ENCODE results near the gene CALY. TPM values are rescaled to one million over a fixed set of nuclear protein-coding genes. Genes with fewer than 3 reads are reported as not detected.

CALY gene
- total RNA-seq, 1 experiment from 2014 or later: not detected

DNA sequence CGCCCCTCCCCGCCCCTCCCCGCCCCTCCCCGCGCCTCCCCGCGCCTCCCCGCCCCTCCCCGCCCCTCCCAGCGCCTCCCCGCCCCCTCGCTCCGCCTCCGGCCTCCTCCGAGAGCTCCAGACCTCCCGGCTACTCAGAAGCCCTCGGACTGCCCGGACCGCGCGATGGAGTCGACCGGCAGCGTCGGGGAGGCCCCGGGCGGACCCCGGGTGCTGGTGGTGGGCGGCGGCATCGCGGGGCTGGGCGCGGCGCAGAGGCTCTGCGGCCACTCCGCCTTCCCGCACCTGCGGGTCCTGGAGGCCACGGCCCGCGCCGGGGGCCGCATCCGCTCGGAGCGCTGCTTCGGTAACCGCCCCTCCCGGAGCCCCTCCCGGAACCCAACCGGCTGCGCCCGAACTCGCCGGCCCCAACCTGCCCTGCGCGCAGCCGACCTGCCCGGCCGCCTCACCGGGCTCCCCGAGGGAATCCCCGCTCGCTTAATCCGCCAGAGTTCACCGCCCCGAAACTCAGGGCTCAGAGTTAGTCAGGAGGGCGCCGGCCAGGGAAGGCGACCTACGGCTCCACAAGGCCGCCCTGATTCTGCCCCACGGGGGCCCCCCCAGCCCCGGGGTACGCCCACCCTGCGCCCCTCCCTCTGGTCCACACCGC is 42.6 kb upstream of the CALY start, which contains the start of gene PAOX:
Gene PAOX, plus strand, starts transcription at position 111 of the 649 bp plus-strand sequence. Its CDS starts 55 bp downstream, at position 166.
- Histone ChIP-seq H3K36me3 (ENCODE audit: low read depth, low read length) (no peaks in the 10 kb centered on the region), H3K79me2 (ENCODE audit: low read length) (no peaks in the 10 kb centered on the region), H4K20me1 (ENCODE audit: low read length) (no peaks in the 10 kb centered on the region), H3K4me3 (ENCODE audit: low read length) (peak within 1 kb of the TSS; percentile 75), H2AFZ (ENCODE audit: low read length) (peak within 1 kb of the TSS; percentile 88), H3K9me3 (ENCODE audit: low read length) (no peaks in the 10 kb centered on the region), H3K27me3 (ENCODE audit: low read length) (no peaks in the 10 kb centered on the region), H3K9ac (ENCODE audit: low read length) (peak within 1 kb of the TSS; percentile 36), H3K4me2 (ENCODE audit: low read length) (peak within 1 kb of the TSS; percentile 97), H3K9me2 (replicated peaks; ENCODE audit: low read length) (no peaks in the 10 kb centered on the region), H3K27ac (ENCODE audit: low read length) (no peak within 1 kb of the TSS), H3F3A (ENCODE audit: low read length, unreplicated experiment) (no peaks in the 10 kb centered on the region), H3K4me1 (ENCODE audit: insufficient read depth, low read length) (no peaks in the 10 kb centered on the region)
- TF ChIP-seq EZH2 (IDR thresholded peaks at IDR 0.05; ENCODE audit: low read length, unreplicated experiment): no peak
- TF ChIP-seq, protein P1, sequence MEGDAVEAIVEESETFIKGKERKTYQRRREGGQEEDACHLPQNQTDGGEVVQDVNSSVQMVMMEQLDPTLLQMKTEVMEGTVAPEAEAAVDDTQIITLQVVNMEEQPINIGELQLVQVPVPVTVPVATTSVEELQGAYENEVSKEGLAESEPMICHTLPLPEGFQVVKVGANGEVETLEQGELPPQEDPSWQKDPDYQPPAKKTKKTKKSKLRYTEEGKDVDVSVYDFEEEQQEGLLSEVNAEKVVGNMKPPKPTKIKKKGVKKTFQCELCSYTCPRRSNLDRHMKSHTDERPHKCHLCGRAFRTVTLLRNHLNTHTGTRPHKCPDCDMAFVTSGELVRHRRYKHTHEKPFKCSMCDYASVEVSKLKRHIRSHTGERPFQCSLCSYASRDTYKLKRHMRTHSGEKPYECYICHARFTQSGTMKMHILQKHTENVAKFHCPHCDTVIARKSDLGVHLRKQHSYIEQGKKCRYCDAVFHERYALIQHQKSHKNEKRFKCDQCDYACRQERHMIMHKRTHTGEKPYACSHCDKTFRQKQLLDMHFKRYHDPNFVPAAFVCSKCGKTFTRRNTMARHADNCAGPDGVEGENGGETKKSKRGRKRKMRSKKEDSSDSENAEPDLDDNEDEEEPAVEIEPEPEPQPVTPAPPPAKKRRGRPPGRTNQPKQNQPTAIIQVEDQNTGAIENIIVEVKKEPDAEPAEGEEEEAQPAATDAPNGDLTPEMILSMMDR (conservative IDR thresholded peaks at IDR 0.05; ENCODE audit: low read depth, low read length): no peak
- no peak for TF ChIP-seq EZH2phosphoT487 (IDR thresholded peaks at IDR 0.05; ENCODE audit: borderline replicate concordance, low read length)
- POLR2A ChIA-PET (ENCODE audit: unreplicated experiment): interaction anchor here (0.5 to 1.0 kb wide), 2 partner anchors 10 to 31 kb away, joined by 3 to 4 read pairs; no protein-coding TSS in a partner anchor
- ATAC-seq: peak; percentile 59
- no peak for DNase-seq
- intact Hi-C loops (cut with micrococcal nuclease): no loop called here
- BruUV-seq (replicated peaks): no TSS peak
- CTCF ChIA-PET: no interaction called here

DNA sequence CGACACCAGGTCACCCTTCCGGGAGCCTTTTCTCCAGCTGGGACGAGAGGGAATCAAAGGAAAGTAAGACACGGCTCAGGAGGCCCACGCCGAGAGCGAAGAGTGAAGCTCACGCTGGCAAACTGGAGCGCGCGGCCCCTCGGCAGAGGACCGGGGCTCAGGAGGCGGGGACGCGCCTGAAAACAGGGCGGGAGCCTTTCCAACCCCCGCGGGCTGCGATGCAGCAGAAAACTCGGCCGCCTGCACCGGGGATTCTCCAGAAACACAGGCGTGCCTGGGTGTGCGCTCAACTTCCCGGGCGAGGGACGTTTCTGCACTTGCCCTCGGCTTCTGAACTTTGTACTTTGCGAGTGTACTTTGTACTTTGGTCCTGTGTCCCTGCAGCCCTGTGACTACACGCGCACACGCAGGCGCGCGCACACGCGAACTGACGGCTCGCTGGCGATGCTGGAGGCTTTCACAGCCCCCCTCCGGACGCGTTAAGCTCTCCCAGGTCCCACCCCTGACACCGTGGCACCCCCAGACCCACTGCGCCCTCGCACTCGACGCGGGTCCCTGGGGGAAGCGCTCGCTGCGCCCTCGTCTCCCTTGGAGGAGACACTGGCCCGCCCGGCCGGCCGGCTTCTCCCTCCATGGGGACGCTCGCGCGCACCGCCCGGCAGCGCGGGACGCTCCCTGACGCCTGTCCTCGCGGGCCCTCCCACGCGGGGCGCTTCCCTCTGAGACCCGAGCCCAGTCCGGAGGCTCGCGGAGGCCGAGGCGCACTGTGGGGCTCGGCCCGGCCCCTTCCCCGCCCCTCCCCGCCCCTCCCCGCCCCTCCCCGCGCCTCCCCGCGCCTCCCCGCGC is 41.8 kb upstream of the CALY start:
- H3K4me3 ChIP-seq (ENCODE audit: low read length): peak overlapping the region; percentile 75
- ChIA-PET POLR2A (ENCODE audit: unreplicated experiment) (interaction anchor here (0.5 to 1.0 kb wide), 2 partner anchors 11 to 30 kb away, joined by 3 to 4 read pairs; no protein-coding TSS in a partner anchor), CTCF (no interaction called here)
- peak; percentile 61 for ATAC-seq
- H3K4me1 ChIP-seq (ENCODE audit: insufficient read depth, low read length): peaks cover 3% of the 10 kb centered on the region; the same call in 1 of the 2 replicates
- H3F3A ChIP-seq (ENCODE audit: low read length, unreplicated experiment): no peaks in the 10 kb centered on the region
- no peaks in the 10 kb centered on the region for H3K36me3 ChIP-seq (ENCODE audit: low read depth, low read length)
- no peaks in the 10 kb centered on the region for H3K9me2 ChIP-seq (replicated peaks; ENCODE audit: low read length)
- no peak overlapping the region for H3K27ac ChIP-seq (ENCODE audit: low read length)
- peak overlapping the region; percentile 97 for H3K4me2 ChIP-seq (ENCODE audit: low read length)
- intact Hi-C loops (cut with micrococcal nuclease): no loop called here
- no peak for TF ChIP-seq EZH2phosphoT487 (IDR thresholded peaks at IDR 0.05; ENCODE audit: borderline replicate concordance, low read length)
- TF ChIP-seq, protein P1 (conservative IDR thresholded peaks at IDR 0.05; ENCODE audit: low read depth, low read length): no peak
- TF ChIP-seq EZH2 (IDR thresholded peaks at IDR 0.05; ENCODE audit: low read length, unreplicated experiment): no peak
- H4K20me1 ChIP-seq (ENCODE audit: low read length): no peaks in the 10 kb centered on the region
- H2AFZ ChIP-seq (ENCODE audit: low read length): peak overlapping the region; percentile 88
- peak overlapping the region; percentile 36 for H3K9ac ChIP-seq (ENCODE audit: low read length)
- no peaks in the 10 kb centered on the region for H3K27me3 ChIP-seq (ENCODE audit: low read length)
- BruUV-seq (replicated peaks): no TSS peak
- H3K9me3 ChIP-seq (ENCODE audit: low read length): no peaks in the 10 kb centered on the region
- no peaks in the 10 kb centered on the region for H3K79me2 ChIP-seq (ENCODE audit: low read length)
- DNase-seq: peak; percentile 27

Data from PC-3 (cell line).